Neutrophil (primary cell): Measurements from ENCODE around the gene PUS10.
A peak's percentile ranks its signal among the peaks of the same experiment; 100 is the strongest.

Experiments used
- H3K27ac ChIP-seq: fragments of 200-600 bp; sonication (generic); 2 replicates; pipeline ENCODE4 v1.5.1; 2016; ENCODE audit warnings: mild to moderate bottlenecking, moderate library complexity
- H3K27me3 ChIP-seq: fragments of 200-600 bp; sonication (generic); 2 replicates; pipeline ENCODE4 v1.6.0; 2016; ENCODE audit warnings: mild to moderate bottlenecking
- H3K36me3 ChIP-seq: fragments of 200-600 bp; sonication (generic); 2 replicates; pipeline ENCODE4 v1.5.1; 2017
- H3K4me1 ChIP-seq, 2 experiments: fragments of 200-600 bp in 1 of 2; sonication (generic) in 1 of 2; 1 replicate in 1 of 2; 2 replicates in 1 of 2; pipeline versions ENCODE4 v1.5.1 to v1.6.1; 2013 to 2016; ENCODE audit warnings: low read depth in 1 of 2, low read length in 1 of 2, mild to moderate bottlenecking in 1 of 2, moderate library complexity in 1 of 2; ENCODE audit not compliant: control insufficient read depth in 1 of 2, insufficient read depth in 1 of 2
- H3K4me3 ChIP-seq, 2 experiments: fragments of 200-600 bp in 1 of 2; sonication (generic) in 1 of 2; 1 replicate in 1 of 2; 2 replicates in 1 of 2; pipeline ENCODE4 v1.5.1; 2013 to 2016; ENCODE audit warnings: low read depth in 1 of 2, low read length in 1 of 2, mild to moderate bottlenecking in 1 of 2, moderate library complexity in 1 of 2
- H3K9me3 ChIP-seq: fragments of 200-600 bp; sonication (generic); 2 replicates; pipeline ENCODE4 v1.5.1; 2016
- TF ChIP-seq, protein P1 (sequence below): fragments of 200-600 bp; sonication (generic); IDR thresholded peaks from 2 replicates; pipeline ENCODE4 v1.5.1; 2016; ENCODE audit warnings: antibody characterized with exemption

PUS10 gene

DNA sequence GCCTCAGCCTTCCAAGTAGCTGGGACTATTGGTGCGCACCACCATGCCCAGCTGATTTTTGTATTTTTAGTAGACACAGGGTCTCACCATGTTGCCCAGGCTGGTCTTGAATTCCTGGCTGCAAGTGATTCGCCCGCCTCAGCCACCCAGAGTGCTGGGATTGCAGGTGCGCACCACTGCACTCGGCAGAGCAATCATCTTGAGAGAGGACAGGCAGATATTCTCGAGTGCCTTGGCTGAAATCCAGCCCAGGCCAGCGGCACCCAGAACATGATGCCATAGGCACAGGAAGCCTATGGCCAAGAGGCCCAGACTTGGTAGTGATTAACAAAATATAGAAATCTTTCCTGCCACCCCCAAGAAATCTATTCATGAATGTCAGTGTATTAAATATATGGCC is 58.6 kb downstream of the PUS10 start:
- no peak overlapping the region for H3K4me3 ChIP-seq
- no peaks in the 10 kb centered on the region for H3K9me3 ChIP-seq
- no peaks in the 10 kb centered on the region for H3K27me3 ChIP-seq
- peaks cover 4% of the 10 kb centered on the region for H3K36me3 ChIP-seq
- peaks cover 20 to 21% of the 10 kb centered on the region in 2 experiments for H3K4me1 ChIP-seq
- TF ChIP-seq, protein P1, sequence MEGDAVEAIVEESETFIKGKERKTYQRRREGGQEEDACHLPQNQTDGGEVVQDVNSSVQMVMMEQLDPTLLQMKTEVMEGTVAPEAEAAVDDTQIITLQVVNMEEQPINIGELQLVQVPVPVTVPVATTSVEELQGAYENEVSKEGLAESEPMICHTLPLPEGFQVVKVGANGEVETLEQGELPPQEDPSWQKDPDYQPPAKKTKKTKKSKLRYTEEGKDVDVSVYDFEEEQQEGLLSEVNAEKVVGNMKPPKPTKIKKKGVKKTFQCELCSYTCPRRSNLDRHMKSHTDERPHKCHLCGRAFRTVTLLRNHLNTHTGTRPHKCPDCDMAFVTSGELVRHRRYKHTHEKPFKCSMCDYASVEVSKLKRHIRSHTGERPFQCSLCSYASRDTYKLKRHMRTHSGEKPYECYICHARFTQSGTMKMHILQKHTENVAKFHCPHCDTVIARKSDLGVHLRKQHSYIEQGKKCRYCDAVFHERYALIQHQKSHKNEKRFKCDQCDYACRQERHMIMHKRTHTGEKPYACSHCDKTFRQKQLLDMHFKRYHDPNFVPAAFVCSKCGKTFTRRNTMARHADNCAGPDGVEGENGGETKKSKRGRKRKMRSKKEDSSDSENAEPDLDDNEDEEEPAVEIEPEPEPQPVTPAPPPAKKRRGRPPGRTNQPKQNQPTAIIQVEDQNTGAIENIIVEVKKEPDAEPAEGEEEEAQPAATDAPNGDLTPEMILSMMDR = no peak
- H3K27ac ChIP-seq = no peak overlapping the region

DNA sequence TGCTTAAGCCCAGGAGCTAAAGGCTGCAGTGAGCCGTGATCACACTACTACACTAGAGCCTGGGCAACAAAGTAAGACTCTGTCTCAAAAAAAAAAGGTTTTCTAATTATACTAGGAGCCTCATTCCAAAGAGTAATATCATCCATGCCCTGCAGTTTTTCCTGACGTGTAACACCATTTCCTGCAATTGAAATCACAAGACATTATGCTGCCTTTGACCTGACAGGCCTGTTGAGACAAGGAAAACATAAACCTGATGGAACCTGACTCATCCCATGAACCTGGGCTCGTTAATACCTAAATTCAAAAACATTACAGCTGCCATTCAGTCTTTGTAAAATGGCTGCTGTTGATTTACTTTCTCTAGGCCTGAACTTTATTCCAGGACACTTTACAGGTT is 59.3 kb downstream of the PUS10 start:
- peaks cover 4% of the 10 kb centered on the region for H3K36me3 ChIP-seq
- H3K4me1 ChIP-seq = peaks cover 27 to 28% of the 10 kb centered on the region in 2 experiments
- H3K4me3 ChIP-seq = no peak overlapping the region
- no peak overlapping the region for H3K27ac ChIP-seq
- H3K27me3 ChIP-seq = no peaks in the 10 kb centered on the region
- TF ChIP-seq, protein P1 = no peak
- no peaks in the 10 kb centered on the region for H3K9me3 ChIP-seq

DNA sequence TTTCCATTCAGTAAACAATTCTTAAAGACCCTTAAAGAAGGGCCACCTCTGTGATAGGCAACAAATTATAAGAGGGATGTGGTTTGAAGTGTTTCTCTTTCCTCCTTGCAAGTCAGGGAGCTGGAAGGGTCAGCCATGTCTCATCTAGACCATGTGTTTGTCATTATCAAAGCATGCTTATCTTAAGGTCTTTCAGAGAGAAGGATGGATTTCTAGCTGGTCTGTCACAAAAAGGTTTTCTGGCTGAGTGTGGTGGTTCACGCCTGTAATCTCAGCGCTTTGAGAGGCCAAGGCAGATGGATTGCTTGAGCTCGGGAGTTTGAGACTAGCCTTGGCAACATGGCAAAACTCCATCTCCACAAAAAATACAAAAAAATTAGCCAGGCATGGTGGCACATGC is 59.7 kb downstream of the PUS10 start:
- Histone ChIP-seq H3K9me3 (no peaks in the 10 kb centered on the region), H3K27ac (no peak overlapping the region), H3K4me3 (no peak overlapping the region), H3K4me1 (peaks cover 31 to 32% of the 10 kb centered on the region in 2 experiments), H3K27me3 (no peaks in the 10 kb centered on the region), H3K36me3 (peaks cover 4% of the 10 kb centered on the region)
- TF ChIP-seq, protein P1 = no peak

GRCh38 chr2:60957643-60958042 is 60.4 kb downstream of the PUS10 start:
- peaks cover 33 to 34% of the 10 kb centered on the region in 2 experiments for H3K4me1 ChIP-seq
- H3K36me3 ChIP-seq = peaks cover 4% of the 10 kb centered on the region
- TF ChIP-seq, protein P1 = no peak
- no peaks in the 10 kb centered on the region for H3K9me3 ChIP-seq
- H3K27me3 ChIP-seq = no peaks in the 10 kb centered on the region
- H3K27ac ChIP-seq = no peak overlapping the region
- no peak overlapping the region for H3K4me3 ChIP-seq

DNA sequence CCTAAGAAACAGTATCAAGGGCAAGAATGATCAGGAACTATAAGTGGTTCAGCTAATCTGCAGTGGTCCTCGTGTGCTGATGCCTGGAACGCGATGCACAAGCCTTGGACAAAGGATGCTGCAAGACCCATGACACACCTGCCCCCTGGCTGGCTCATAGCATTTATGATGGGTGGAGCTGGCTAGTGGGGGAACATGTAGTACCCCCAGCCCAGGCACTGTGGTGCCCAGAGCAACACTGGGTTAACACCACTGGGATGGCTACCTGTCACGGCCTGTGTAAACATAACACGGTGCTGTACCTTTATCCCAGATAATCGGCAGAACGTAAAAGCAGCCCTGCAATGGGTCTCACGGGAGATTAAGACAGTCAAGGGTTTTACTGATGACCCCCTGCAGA is 60.8 kb downstream of the PUS10 start:
- no peak overlapping the region for H3K4me3 ChIP-seq
- TF ChIP-seq, protein P1 = no peak
- H3K9me3 ChIP-seq = no peaks in the 10 kb centered on the region
- no peaks in the 10 kb centered on the region for H3K27me3 ChIP-seq
- peaks cover 32 to 33% of the 10 kb centered on the region in 2 experiments for H3K4me1 ChIP-seq
- no peak overlapping the region for H3K27ac ChIP-seq
- peaks cover 4% of the 10 kb centered on the region for H3K36me3 ChIP-seq

DNA sequence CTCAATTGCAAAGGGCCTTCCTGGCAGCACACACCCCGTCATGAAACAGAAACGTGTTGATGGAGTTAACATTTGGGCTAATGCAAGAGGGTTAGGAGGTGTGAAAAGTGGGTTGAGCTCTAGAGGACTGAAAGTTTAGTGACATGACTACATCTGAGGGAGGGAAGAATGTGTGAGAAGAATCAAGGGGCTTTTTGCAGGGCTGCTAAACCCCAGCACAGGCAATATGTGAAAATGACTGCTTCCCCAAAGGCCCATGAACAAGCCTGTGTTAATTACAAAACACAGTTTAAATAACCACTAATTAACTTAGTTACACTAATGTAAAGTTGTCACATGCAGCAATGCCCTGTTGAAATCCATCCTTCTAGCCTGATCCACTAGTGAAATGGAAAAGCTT is 63.9 kb downstream of the PUS10 start:
- Histone ChIP-seq H3K36me3 (no peaks in the 10 kb centered on the region), H3K4me1 (peaks cover 17 to 19% of the 10 kb centered on the region in 2 experiments), H3K27ac (peak overlapping the region; percentile 66), H3K4me3 (no peak overlapping the region), H3K9me3 (no peaks in the 10 kb centered on the region), H3K27me3 (no peaks in the 10 kb centered on the region)
- TF ChIP-seq, protein P1 = no peak
